ENCODE measurements around the gene ZNF468. TPM values are rescaled to one million over a fixed set of nuclear protein-coding genes. Genes with fewer than 3 reads are reported as not detected.
"Not testable (repeated sequence)": the region's sequence is repeated elsewhere in the genome, so short reads cannot be mapped to it uniquely, and the experiment has no call there.

Gene ZNF468
- 18.7 TPM for polyA plus RNA-seq (2013, experiment 1 of 2)
- 19.1 TPM for polyA plus RNA-seq (2013, experiment 2 of 2)

GRCh38 chr19:52857378-52858191 lies at the start of gene ZNF468:
ZNF468 (minus strand) TSS chr19:52857619; CDS start chr19:52854272, 3,347 bp downstream.
- H3K56ac ChIP-seq (ENCODE audit: low read length), result peak within 1 kb of the TSS; percentile 80
- not testable (repeated sequence) for H3K79me1 ChIP-seq (ENCODE audit: low read length); H3K4me1 ChIP-seq (ENCODE audit: control insufficient read depth, low read depth, low read length); H3K27me3 ChIP-seq (ENCODE audit: insufficient read depth, low read length, poor library complexity); H2BK120ac ChIP-seq (ENCODE audit: low read depth, low read length); H3K23ac ChIP-seq (ENCODE audit: low read length); H2BK15ac ChIP-seq (replicated peaks; ENCODE audit: low read depth); H3K27ac ChIP-seq (ENCODE audit: low read depth, low read length); H3K79me2 ChIP-seq (ENCODE audit: control insufficient read depth, insufficient read depth, low read length); H2AK5ac ChIP-seq (ENCODE audit: low read length); H3K36me3 ChIP-seq (ENCODE audit: control insufficient read depth, insufficient read depth, low read length); H4K8ac ChIP-seq (ENCODE audit: low read depth, low read length); H4K5ac ChIP-seq (ENCODE audit: low read length); H3K4ac ChIP-seq (ENCODE audit: low read depth, low read length); H2BK5ac ChIP-seq (ENCODE audit: low read length)
- H3K4me3 ChIP-seq (ENCODE audit: low read length), result peak within 1 kb of the TSS; percentile 72
- no CpG with 5 or more reads among the region's 43 CpGs for WGBS (ENCODE audit: extremely low coverage, insufficient coverage, low lambda C conversion rate)
- H3K9ac ChIP-seq (ENCODE audit: low read length), result peak within 1 kb of the TSS; percentile 79
- peak within 1 kb of the TSS; percentile 62 for H3K4me2 ChIP-seq (ENCODE audit: low read length)
- peak; percentile 86 for DNase-seq
- H3K18ac ChIP-seq (ENCODE audit: low read length), result peak within 1 kb of the TSS; percentile 79

- H3K79me1 ChIP-seq (ENCODE audit: low read length), result not testable (repeated sequence)
- peak overlapping the region; percentile 16 for H3K4ac ChIP-seq (ENCODE audit: low read depth, low read length)
Observed at GRCh38 chr19:52904052-52904780, 46.8 kb upstream of the ZNF468 start.

GRCh38 chr19:52901842-52902241 lies 44.4 kb upstream of the ZNF468 start:
- no peak overlapping the region for H3K23ac ChIP-seq (ENCODE audit: low read length)
- no CpG with 5 or more reads among the region's 3 CpGs for WGBS (ENCODE audit: extremely low coverage, insufficient coverage, low lambda C conversion rate)
- H3K4me3 ChIP-seq (ENCODE audit: low read length), result no peak overlapping the region
- no peak overlapping the region for H3K18ac ChIP-seq (ENCODE audit: low read length)
- no peak overlapping the region for H3K9ac ChIP-seq (ENCODE audit: low read length)
- no peak overlapping the region for H4K8ac ChIP-seq (ENCODE audit: low read depth, low read length)
- peaks cover 2% of the 10 kb centered on the region for H3K36me3 ChIP-seq (ENCODE audit: control insufficient read depth, insufficient read depth, low read length)
- H3K4me1 ChIP-seq (ENCODE audit: control insufficient read depth, low read depth, low read length), result peaks cover 2% of the 10 kb centered on the region
- H3K79me2 ChIP-seq (ENCODE audit: control insufficient read depth, insufficient read depth, low read length), result no peaks in the 10 kb centered on the region
- H3K27ac ChIP-seq (ENCODE audit: low read depth, low read length), result no peak overlapping the region
- H3K79me1 ChIP-seq (ENCODE audit: low read length), result no peaks in the 10 kb centered on the region
- H2BK15ac ChIP-seq (replicated peaks; ENCODE audit: low read depth), result no peak overlapping the region
- H3K4ac ChIP-seq (ENCODE audit: low read depth, low read length), result no peak overlapping the region
- no peak overlapping the region for H3K56ac ChIP-seq (ENCODE audit: low read length)
- H2BK5ac ChIP-seq (ENCODE audit: low read length), result no peak overlapping the region
- H2AK5ac ChIP-seq (ENCODE audit: low read length), result no peak overlapping the region
- H3K4me2 ChIP-seq (ENCODE audit: low read length), result no peak overlapping the region
- H2BK120ac ChIP-seq (ENCODE audit: low read depth, low read length), result no peak overlapping the region
- H3K27me3 ChIP-seq (ENCODE audit: insufficient read depth, low read length, poor library complexity), result no peaks in the 10 kb centered on the region
- DNase-seq, result no peak
- no peak overlapping the region for H4K5ac ChIP-seq (ENCODE audit: low read length)

More at GRCh38 chr19:52904052-52904780, 46.8 kb upstream of the ZNF468 start:
- H3K9ac ChIP-seq (ENCODE audit: low read length); H3K27ac ChIP-seq (ENCODE audit: low read depth, low read length); H4K8ac ChIP-seq (ENCODE audit: low read depth, low read length); H3K4me3 ChIP-seq (ENCODE audit: low read length); H3K56ac ChIP-seq (ENCODE audit: low read length); H2BK15ac ChIP-seq (replicated peaks; ENCODE audit: low read depth); H3K4me2 ChIP-seq (ENCODE audit: low read length); H3K27me3 ChIP-seq (ENCODE audit: insufficient read depth, low read length, poor library complexity); H3K23ac ChIP-seq (ENCODE audit: low read length); H3K79me2 ChIP-seq (ENCODE audit: control insufficient read depth, insufficient read depth, low read length); H2BK120ac ChIP-seq (ENCODE audit: low read depth, low read length); H2AK5ac ChIP-seq (ENCODE audit: low read length); H2BK5ac ChIP-seq (ENCODE audit: low read length); H3K18ac ChIP-seq (ENCODE audit: low read length); H4K5ac ChIP-seq (ENCODE audit: low read length); H3K36me3 ChIP-seq (ENCODE audit: control insufficient read depth, insufficient read depth, low read length); H3K4me1 ChIP-seq (ENCODE audit: control insufficient read depth, low read depth, low read length): not testable (repeated sequence)
- DNase-seq, result peak; percentile 18
- no CpG with 5 or more reads among the region's 16 CpGs for WGBS (ENCODE audit: extremely low coverage, insufficient coverage, low lambda C conversion rate)

- H3K27ac ChIP-seq (ENCODE audit: low read depth, low read length); H4K8ac ChIP-seq (ENCODE audit: low read depth, low read length); H4K5ac ChIP-seq (ENCODE audit: low read length); H3K9ac ChIP-seq (ENCODE audit: low read length); H2BK15ac ChIP-seq (replicated peaks; ENCODE audit: low read depth); H3K36me3 ChIP-seq (ENCODE audit: control insufficient read depth, insufficient read depth, low read length); H2AK5ac ChIP-seq (ENCODE audit: low read length); H3K4me3 ChIP-seq (ENCODE audit: low read length); H3K4me2 ChIP-seq (ENCODE audit: low read length); H3K4me1 ChIP-seq (ENCODE audit: control insufficient read depth, low read depth, low read length); H3K27me3 ChIP-seq (ENCODE audit: insufficient read depth, low read length, poor library complexity); H3K79me1 ChIP-seq (ENCODE audit: low read length); H2BK120ac ChIP-seq (ENCODE audit: low read depth, low read length); H2BK5ac ChIP-seq (ENCODE audit: low read length); DNase-seq; H3K4ac ChIP-seq (ENCODE audit: low read depth, low read length); H3K18ac ChIP-seq (ENCODE audit: low read length); H3K23ac ChIP-seq (ENCODE audit: low read length): not testable (repeated sequence)
- no CpG with 5 or more reads among the region's 10 CpGs for WGBS (ENCODE audit: extremely low coverage, insufficient coverage, low lambda C conversion rate)
- Histone ChIP-seq H3K79me2 (ENCODE audit: control insufficient read depth, insufficient read depth, low read length) (peaks cover 24% of the 10 kb centered on the region), H3K56ac (ENCODE audit: low read length) (peak overlapping the region; percentile 17)
Observed at GRCh38 chr19:52898596-52898995, 41.2 kb upstream of the ZNF468 start.

GRCh38 chr19:52898101-52898500 lies 40.7 kb upstream of the ZNF468 start:
- no peak overlapping the region for H2BK5ac ChIP-seq (ENCODE audit: low read length)
- WGBS (ENCODE audit: extremely low coverage, insufficient coverage, low lambda C conversion rate), result no CpG with 5 or more reads among the region's 15 CpGs
- H4K5ac ChIP-seq (ENCODE audit: low read length), result peak overlapping the region; percentile 3
- no peak overlapping the region for H3K4me3 ChIP-seq (ENCODE audit: low read length)
- peak overlapping the region; percentile 28 for H3K9ac ChIP-seq (ENCODE audit: low read length)
- H3K4ac ChIP-seq (ENCODE audit: low read depth, low read length), result peak overlapping the region; percentile 26
- peak; percentile 71 for DNase-seq
- H3K79me1 ChIP-seq (ENCODE audit: low read length), result peaks cover 6% of the 10 kb centered on the region
- peak overlapping the region; percentile 91 for H4K8ac ChIP-seq (ENCODE audit: low read depth, low read length)
- H3K27me3 ChIP-seq (ENCODE audit: insufficient read depth, low read length, poor library complexity), result no peaks in the 10 kb centered on the region
- no peaks in the 10 kb centered on the region for H3K4me1 ChIP-seq (ENCODE audit: control insufficient read depth, low read depth, low read length)
- H3K36me3 ChIP-seq (ENCODE audit: control insufficient read depth, insufficient read depth, low read length), result no peaks in the 10 kb centered on the region
- peak overlapping the region; percentile 39 for H3K27ac ChIP-seq (ENCODE audit: low read depth, low read length)
- H2BK120ac ChIP-seq (ENCODE audit: low read depth, low read length), result no peak overlapping the region
- H3K79me2 ChIP-seq (ENCODE audit: control insufficient read depth, insufficient read depth, low read length), result peaks cover 28% of the 10 kb centered on the region
- no peak overlapping the region for H2BK15ac ChIP-seq (replicated peaks; ENCODE audit: low read depth)
- H3K23ac ChIP-seq (ENCODE audit: low read length), result no peak overlapping the region
- H3K18ac ChIP-seq (ENCODE audit: low read length), result peak overlapping the region; percentile 35
- peak overlapping the region; percentile 65 for H3K56ac ChIP-seq (ENCODE audit: low read length)
- no peak overlapping the region for H2AK5ac ChIP-seq (ENCODE audit: low read length)
- H3K4me2 ChIP-seq (ENCODE audit: low read length), result no peak overlapping the region

All from mesendoderm (in vitro differentiated cells).